Adrenal gland (tissue), 5 donors: ENCODE results near the gene STXBP1.

Source experiments
- POLR2A ChIP-seq, 2 donors: fragments of 450-650 bp; IDR thresholded peaks; one replicate each; pipeline ENCODE4 v1.6.1; 2017; ENCODE audit warnings: antibody characterized with exemption in 2 of 2, mild to moderate bottlenecking in 2 of 2, moderate library complexity in 1 of 2
- TF ChIP-seq, protein P1 (sequence below), 6 experiments: fragments of 450-650 bp in 4 of 6; fragments of 200-600 bp in 2 of 6; sonication (generic) in 1 of 6; IDR thresholded peaks; 1 replicate in 5 of 6; 2 replicates in 1 of 6; pipeline versions ENCODE4 v1.5.1 to v1.8.0; 2016 to 2021; ENCODE audit warnings: antibody characterized with exemption in 6 of 6, mild to moderate bottlenecking in 2 of 6, moderate library complexity in 1 of 6
- donor health status: DM: no; HTN: no; CAD: no.

- TF ChIP-seq, protein P1, sequence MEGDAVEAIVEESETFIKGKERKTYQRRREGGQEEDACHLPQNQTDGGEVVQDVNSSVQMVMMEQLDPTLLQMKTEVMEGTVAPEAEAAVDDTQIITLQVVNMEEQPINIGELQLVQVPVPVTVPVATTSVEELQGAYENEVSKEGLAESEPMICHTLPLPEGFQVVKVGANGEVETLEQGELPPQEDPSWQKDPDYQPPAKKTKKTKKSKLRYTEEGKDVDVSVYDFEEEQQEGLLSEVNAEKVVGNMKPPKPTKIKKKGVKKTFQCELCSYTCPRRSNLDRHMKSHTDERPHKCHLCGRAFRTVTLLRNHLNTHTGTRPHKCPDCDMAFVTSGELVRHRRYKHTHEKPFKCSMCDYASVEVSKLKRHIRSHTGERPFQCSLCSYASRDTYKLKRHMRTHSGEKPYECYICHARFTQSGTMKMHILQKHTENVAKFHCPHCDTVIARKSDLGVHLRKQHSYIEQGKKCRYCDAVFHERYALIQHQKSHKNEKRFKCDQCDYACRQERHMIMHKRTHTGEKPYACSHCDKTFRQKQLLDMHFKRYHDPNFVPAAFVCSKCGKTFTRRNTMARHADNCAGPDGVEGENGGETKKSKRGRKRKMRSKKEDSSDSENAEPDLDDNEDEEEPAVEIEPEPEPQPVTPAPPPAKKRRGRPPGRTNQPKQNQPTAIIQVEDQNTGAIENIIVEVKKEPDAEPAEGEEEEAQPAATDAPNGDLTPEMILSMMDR (IDR thresholded peaks at IDR 0.05): no peak
- TF ChIP-seq POLR2A (IDR thresholded peaks at IDR 0.05): no peak
Observed at GRCh38 chr9:127658428-127658827, 46.4 kb downstream of the STXBP1 start.
